ENCODE measurements around the gene PRR3. TPM values are rescaled to one million over a fixed set of nuclear protein-coding genes. Genes with fewer than 3 reads are reported as not detected.
A peak's percentile ranks its signal among the peaks of the same experiment; 100 is the strongest.

The PRR3 gene
- total and polyA plus RNA-seq, 9 of the 15 experiments (the other 6 are each of a cell fraction or from before 2014, with no cell fraction given) = 23.5 to 59.6 (median 28.8) TPM

DNA sequence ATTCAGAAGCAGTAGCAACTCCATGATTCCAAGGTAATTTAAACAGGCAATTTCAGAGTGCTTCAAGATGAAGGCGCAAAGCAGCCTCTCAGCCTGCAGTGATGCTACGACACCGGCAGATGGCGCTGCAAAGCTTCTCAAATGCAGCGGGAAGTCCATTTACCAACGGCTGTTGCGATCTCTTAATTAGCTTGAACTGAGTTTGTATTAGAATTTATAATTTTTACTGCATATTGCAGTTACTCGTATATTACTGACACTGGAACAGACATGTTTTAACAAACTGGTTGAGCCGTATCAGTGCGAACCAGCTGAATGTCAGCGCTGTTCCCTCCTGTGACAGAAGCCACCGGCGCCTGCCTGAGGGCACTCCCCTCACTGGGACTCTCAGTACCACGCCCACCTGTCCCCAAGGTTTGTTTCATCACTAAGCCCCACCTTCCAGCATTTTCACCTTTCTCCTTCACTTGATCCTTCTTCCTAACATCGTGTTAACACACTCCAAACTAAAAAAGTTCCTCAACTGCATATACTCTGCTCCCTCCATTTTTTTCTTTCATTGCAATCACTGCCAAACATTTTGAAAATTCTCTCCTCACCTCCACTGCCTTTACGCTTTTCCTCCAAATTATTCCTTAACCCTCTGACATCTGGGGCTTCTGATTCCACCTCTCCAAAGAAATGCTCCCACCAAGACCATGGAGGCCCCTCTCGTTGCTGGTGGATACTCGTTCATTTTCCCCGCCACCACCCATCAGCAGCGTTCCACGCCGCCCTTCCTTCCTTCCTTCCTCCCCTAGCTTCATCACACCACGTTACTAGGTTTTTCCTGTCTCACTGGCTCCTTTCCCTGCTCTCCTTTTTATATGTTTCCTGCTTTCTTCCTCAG lies 15.3 kb upstream of the PRR3 start (continued):
- TF ChIP-seq RREB1 (CRISPR knock-in tag; IDR thresholded peaks at IDR 0.05) = 0 out of 2 replicates have a peak, but pooled peaks have one; percentile 30
- no peak for TF ChIP-seq MCM3 (IDR thresholded peaks at IDR 0.05)
- peak; percentile 46; the same call in 1 of the 2 replicates for TF ChIP-seq JUND (IDR thresholded peaks at IDR 0.05; ENCODE audit: borderline replicate concordance, low read depth, low read length)
- TF ChIP-seq JUND (tag; IDR thresholded peaks at IDR 0.05; ENCODE audit: borderline replicate concordance, low read depth, low read length) = no peak
- no peak for TF ChIP-seq ZBTB34 (CRISPR knock-in tag; IDR thresholded peaks at IDR 0.05)
- peak; percentile 86 for TF ChIP-seq SMC3 (conservative IDR thresholded peaks at IDR 0.05; ENCODE audit: insufficient read depth, low read depth, low read length)
- peak; percentile 63; the same call in 1 of the 2 replicates for TF ChIP-seq TGIF2 (CRISPR knock-in tag; IDR thresholded peaks at IDR 0.05)
- TF ChIP-seq ZBTB12 (CRISPR knock-in tag; IDR thresholded peaks at IDR 0.05) = 0 out of 2 replicates have a peak, but pooled peaks have one; percentile 38
- no peak for TF ChIP-seq ZNF274 (IDR thresholded peaks at IDR 0.05; ENCODE audit: borderline replicate concordance, low read depth, low read length)
- TF ChIP-seq NR2C1 (IDR thresholded peaks at IDR 0.05) = no peak
- no peak for TF ChIP-seq NR2C1 (tag; IDR thresholded peaks at IDR 0.05)
- TF ChIP-seq HBP1 (CRISPR knock-in tag; IDR thresholded peaks at IDR 0.05) = 0 out of 2 replicates have a peak, but pooled peaks have one; percentile 3
- TF ChIP-seq BDP1 (IDR thresholded peaks at IDR 0.05; ENCODE audit: insufficient read depth, insufficient read length) = no peak
- no peak for TF ChIP-seq MTA1 (IDR thresholded peaks at IDR 0.05; ENCODE audit: borderline replicate concordance)
- no peak for TF ChIP-seq POLR3A (IDR thresholded peaks at IDR 0.05; ENCODE audit: borderline replicate concordance, extremely low read depth, insufficient read depth, insufficient read length)
- no peak for TF ChIP-seq E2F4 (CRISPR knock-in tag; IDR thresholded peaks at IDR 0.05; ENCODE audit: low read depth)
